ENCODE measurements around the gene GLCE.
"Not testable (repeated sequence)": the region's sequence is repeated elsewhere in the genome, so short reads cannot be mapped to it uniquely, and the experiment has no call there.

The GLCE gene

GRCh38 chr15:69285834-69286233, 125.4 kb downstream of the GLCE start:
- TF ChIP-seq CTCF (IDR thresholded peaks at IDR 0.05; ENCODE audit: low read depth, low read length), result no peak
- DNase-seq (ENCODE audit: extremely low read depth, low read depth), result no peak

DNA sequence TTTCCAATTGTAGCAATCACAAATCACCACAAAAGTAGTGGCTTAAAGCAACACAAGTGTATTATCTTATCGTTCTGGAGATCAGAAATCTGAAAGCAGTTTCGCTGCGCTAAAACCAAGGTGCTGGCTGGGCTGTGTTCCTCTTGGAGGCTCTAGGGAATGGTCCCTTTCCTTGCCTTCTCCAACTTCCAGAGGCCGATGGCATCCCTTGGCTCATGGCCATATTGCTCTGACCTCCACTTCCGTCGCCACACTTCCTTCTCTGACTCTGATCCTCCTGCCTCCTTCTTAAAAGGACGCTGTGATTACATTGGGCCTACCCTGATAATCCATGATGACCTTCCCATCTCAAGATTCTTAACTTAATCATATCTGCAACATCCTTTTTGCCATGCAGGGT, 127.6 kb downstream of the GLCE start:
- TF ChIP-seq CTCF (IDR thresholded peaks at IDR 0.05; ENCODE audit: low read depth, low read length), result no peak
- DNase-seq (ENCODE audit: extremely low read depth, low read depth), result no peak

DNA sequence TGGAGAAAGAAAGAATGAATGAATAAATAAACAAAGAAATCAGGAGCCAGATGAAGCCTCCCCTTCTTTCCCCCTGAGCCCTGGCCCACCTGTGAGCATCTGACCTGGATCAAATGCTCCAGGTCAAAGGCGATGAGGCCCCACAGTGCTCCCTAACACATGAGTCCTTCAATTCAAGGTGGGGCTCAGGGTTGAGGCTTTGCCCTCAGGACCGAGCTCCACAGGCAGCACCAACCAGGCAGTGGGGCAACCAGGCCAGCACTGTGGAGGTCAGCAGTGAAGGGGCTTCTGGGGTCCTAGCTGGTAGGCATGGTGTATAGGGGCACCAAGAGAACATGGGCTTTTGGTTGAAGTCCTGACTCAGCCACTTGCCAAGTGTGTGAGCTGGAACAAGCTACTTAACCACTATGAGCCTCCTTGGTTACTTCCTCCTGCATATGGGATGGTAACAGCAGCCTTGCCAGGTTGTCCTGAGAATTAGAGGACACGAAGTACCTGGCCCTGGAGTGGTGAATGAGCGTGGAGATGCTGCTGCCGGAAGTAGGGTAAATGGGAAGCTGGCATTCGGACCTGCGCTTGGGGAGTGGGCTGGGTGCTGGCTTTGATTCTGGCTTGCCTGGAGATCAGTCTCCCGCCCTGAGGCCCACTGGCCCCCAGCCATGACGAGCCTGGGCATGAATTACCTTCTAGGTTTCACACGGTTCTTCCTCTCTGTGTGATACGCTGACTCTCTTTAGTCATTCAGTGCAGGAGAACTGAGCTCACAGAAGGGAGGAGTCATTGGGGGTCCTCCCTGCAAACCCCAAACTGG, 128.3 kb downstream of the GLCE start:
- TF ChIP-seq CTCF (IDR thresholded peaks at IDR 0.05; ENCODE audit: low read depth, low read length), result no peak
- no peak for DNase-seq (ENCODE audit: extremely low read depth, low read depth)

DNA sequence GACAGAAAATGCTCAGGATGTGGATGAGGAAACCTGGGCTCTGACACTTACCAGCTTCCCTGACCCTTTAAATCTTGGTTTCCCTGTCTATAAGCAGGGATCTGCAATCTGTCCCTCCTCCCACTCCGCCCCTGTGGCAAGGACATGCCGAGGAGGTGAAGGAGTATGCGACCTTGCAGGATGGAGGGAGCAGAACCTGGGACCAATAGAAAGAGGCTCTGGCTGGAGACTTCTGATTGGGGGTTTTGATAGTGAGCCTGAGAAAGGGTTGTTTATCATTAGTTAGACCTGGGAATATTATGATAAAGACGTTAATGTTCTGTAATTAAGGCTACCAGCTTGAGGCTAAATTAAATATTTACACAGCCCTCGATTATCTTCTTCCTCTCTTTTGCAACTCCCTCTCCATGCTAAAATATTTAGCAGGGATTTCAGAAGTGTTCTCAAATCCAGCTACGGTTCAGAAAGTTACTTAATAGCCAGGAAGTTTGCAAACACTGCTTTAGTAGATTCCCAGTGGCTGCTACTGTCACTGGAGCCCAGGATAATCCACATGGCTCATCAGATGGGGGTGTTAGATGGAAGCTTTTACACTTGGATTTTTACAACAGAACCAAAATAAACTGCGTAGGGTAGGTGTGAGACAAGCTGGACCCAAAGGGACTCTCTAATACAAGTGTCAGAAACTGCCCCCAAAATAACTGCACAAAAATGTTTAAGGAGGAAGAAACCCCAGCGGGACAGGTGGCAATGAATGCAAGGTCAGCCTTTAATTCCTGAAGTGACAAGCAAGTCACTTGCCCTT, 129.1 kb downstream of the GLCE start:
- no peak for TF ChIP-seq CTCF (IDR thresholded peaks at IDR 0.05; ENCODE audit: low read depth, low read length)

DNA sequence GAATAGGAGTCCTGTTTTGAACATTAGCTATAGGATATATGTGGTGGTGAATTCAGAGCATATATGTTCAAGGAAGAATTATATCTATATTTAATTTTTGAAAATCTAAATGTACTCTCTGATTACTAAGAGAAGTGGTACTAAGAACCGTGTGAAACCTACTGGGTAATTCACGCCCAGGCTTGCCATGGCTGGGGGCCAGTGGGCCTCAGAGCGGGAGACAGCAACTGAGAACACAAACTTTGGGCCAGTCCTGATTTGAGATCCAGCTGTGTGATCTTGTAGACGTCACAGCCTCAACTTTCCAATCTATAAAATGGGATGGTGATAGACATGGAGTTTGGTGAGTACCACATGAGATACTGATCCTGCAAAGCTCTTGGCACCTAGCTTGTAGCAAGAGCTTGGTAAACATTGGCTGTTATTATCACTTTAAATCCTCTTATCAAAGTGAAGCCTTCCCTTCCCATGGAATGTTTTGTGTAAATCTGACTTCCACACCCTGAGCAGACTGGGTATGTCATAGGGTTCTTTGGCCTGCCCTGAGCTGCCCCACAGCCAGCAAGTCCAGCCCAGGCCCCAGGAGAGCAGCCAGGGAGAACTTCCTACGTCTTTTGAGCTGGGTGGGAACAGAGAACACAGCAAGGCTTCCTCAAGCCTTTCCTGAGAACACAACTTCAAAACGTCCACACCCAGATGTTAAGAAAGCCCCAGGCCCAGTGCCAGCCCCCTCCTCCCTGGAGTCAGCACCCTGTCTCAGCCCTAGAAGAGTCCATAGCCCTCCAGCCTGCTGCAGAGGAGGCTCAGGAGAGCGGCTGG, 130.1 kb downstream of the GLCE start:
- no peak for DNase-seq (ENCODE audit: extremely low read depth, low read depth)
- TF ChIP-seq CTCF (IDR thresholded peaks at IDR 0.05; ENCODE audit: low read depth, low read length), result no peak

More for the DNA sequence above, 129.1 kb downstream of the GLCE start:
- DNase-seq (ENCODE audit: extremely low read depth, low read depth), result no peak

DNA sequence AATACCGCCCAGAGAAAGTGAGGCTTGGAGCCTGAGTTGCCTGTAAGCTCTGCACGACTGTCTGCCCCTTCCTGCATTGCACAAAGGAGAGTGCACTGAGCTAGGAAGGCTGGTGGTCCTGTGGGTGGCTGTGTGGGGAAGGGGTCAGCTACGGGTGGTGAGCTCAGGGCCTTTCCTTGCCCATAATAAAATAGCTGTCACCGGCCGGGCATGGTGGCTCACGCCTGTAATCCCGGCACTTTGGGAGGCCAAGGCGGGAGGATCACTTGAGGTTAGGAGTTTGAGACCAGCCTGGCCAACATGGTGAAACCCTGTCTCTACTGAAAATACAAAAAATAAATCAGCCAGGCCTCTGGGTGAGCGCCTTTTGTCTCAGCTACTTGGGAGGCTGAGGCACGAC, 131.2 kb downstream of the GLCE start:
- DNase-seq (ENCODE audit: extremely low read depth, low read depth), result not testable (repeated sequence)

DNA sequence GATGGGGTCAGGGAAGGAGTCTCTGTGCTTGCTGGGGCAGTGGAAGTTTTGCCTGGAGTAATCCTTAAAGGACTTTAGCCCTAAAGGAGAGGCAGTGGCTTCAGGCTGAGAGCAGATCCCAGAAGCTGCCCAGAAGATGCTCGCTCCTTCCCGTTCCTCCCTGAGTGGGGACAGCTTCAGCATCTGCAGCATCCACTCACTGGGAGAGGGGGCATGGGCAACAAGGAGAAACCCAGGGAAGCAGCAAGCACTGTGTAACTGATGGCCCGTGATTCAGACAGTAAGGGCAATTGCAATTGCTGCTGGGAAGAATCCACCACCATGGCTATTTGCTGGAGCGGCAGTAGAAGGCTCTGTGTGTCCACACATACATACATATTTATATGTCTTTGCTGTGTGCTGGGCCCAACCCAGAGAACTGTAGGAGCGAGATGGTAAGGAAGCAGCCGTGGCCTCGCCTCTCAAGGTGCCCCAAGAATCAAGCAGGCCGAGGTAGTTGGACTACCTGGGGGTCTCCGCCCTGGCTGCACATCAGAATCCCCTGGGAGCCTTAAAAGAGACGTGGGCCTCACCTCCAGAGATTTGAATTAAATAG, 132.5 kb downstream of the GLCE start:
- TF ChIP-seq CTCF (IDR thresholded peaks at IDR 0.05; ENCODE audit: low read depth, low read length), result no peak
- DNase-seq (ENCODE audit: extremely low read depth, low read depth), result no peak

Measured in AG09319 (cell line).